Fibroblast of the conjunctiva (primary cell): Measurements from ENCODE around the gene FCGBP.
"Not testable (repeated sequence)": the region's sequence is repeated elsewhere in the genome, so short reads cannot be mapped to it uniquely, and the experiment has no call there.

Experiments
- DNase-seq: peaks from one replicate; pipeline ENCODE4 v3.0.0-alpha.2; 2010; ENCODE audit warnings: low read depth

The FCGBP gene

GRCh38 chr19:39890755-39891551 lies 43.5 kb downstream of the FCGBP start:
- DNase-seq, result no peak

- not testable (repeated sequence) for DNase-seq
Observed at GRCh38 chr19:39889872-39890754, 44.3 kb downstream of the FCGBP start.

GRCh38 chr19:39887456-39887951 lies 46.9 kb downstream of the FCGBP start:
- DNase-seq, result not testable (repeated sequence)

GRCh38 chr19:39885821-39886554 lies 48.4 kb downstream of the FCGBP start:
- not testable (repeated sequence) for DNase-seq

DNA sequence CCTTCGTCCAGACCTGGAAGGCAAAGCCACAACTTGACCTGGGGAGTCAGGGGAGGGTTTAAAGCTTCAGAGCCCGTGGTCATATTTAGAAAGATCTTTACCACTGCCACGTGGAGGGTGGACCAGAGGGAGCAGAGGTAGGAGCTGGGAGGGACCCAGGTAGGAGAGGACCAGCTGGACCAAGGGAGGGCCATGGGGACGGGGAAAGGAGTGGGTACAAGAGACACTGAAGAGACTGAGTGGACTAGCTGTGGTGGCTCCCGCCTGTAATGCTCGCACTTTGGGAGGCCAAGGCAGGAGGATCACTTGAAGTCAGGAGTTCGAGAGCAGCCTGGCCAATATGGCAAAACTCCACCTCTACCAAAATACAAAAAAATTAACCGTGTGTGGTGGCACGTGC lies 49.7 kb downstream of the FCGBP start:
- DNase-seq, result not testable (repeated sequence)
